Endothelial cell of umbilical vein (primary cell): Measurements from ENCODE around the gene IKZF4. TPM values are rescaled to one million over a fixed set of nuclear protein-coding genes. Genes with fewer than 3 reads are reported as not detected.
A peak's percentile ranks its signal among the peaks of the same experiment; 100 is the strongest.

Experiments used
- BruUV-seq: library from RNA; stranded (reverse); fragments of 400-500 nt; replicated peaks from 2 replicates; lab custom pipeline; 2021; lab: Mats Ljungman, UMichigan
- CTCF ChIA-PET: fragments of 300-600, 350-600 bp; sonication (Branson Sonifier 250); formaldehyde crosslinking; loops from one replicate; lab custom pipeline; 2021; ENCODE audit warnings: antibody characterized with exemption, inconsistent platforms; lab: Charles Lee
- POLR2A ChIA-PET: fragments of 300-600, 350-600 bp; sonication (Branson Sonifier 250); formaldehyde crosslinking; loops from one replicate; lab custom pipeline; 2021; ENCODE audit warnings: antibody characterized with exemption, inconsistent platforms; lab: Charles Lee
- DNase-seq: peaks from one replicate; pipeline ENCODE4 v3.0.0-alpha.2; 2011; ENCODE audit warnings: low read depth, low spot score
- FAIRE-seq: peaks from 2 replicates; lab custom pipeline; 2011; peaks lifted over from hg19 to GRCh38; lab: Jason Lieb, UNC
- H2AFZ ChIP-seq: 2 replicates; pipeline ENCODE4 v1.6.0; 2012; ENCODE audit warnings: low read depth, low read length, control low read depth, inconsistent platforms
- H3K27ac ChIP-seq: 2 replicates; pipeline ENCODE4 v1.5.1; 2011; ENCODE audit warnings: low read depth, mild to moderate bottlenecking, control low read depth, low read length, moderate library complexity; ENCODE audit not compliant: insufficient read depth
- H3K27me3 ChIP-seq, 2 experiments: 2 replicates each; pipeline versions ENCODE4 v1.6.0 to v1.6.1; 2011; ENCODE audit warnings: low read length in 2 of 2, mixed read lengths in 1 of 2; ENCODE audit not compliant: control insufficient read depth in 2 of 2, insufficient read depth in 2 of 2
- H3K36me3 ChIP-seq, 2 experiments: 2 replicates in 1 of 2; 3 replicates in 1 of 2; pipeline ENCODE4 v1.5.1; 2011; ENCODE audit warnings: low read length in 2 of 2, mild to moderate bottlenecking in 1 of 2, moderate library complexity in 1 of 2; ENCODE audit not compliant: control insufficient read depth in 2 of 2, insufficient read depth in 2 of 2; ENCODE audit errors: extremely low read depth in 1 of 2
- H3K4me1 ChIP-seq: 3 replicates; pipeline ENCODE4 v1.5.1; 2011; ENCODE audit warnings: mild to moderate bottlenecking, low read length; ENCODE audit not compliant: control insufficient read depth, insufficient read depth; ENCODE audit errors: extremely low read depth
- H3K4me2 ChIP-seq: 2 replicates; pipeline ENCODE4 v1.6.1; 2011; ENCODE audit warnings: low read length, control low read depth, mixed read lengths; ENCODE audit not compliant: insufficient read depth
- H3K4me3 ChIP-seq, 3 experiments: fragments of 200-600 bp in 1 of 3; sonication (generic), shearing (Covaris generic) in 1 of 3; replicated peaks in 1 of 3; 2 replicates each; pipeline ENCODE4 v1.5.1; 2011 to 2016; ENCODE audit warnings: control low read depth in 3 of 3, low read length in 3 of 3, mild to moderate bottlenecking in 2 of 3, inconsistent platforms in 1 of 3, low read depth in 1 of 3, moderate library complexity in 1 of 3; ENCODE audit not compliant: insufficient read depth in 1 of 3
- H3K79me2 ChIP-seq: 2 replicates; pipeline ENCODE4 v1.6.0; 2012; ENCODE audit warnings: low read length, inconsistent platforms; ENCODE audit not compliant: control insufficient read depth, insufficient read depth
- H3K9ac ChIP-seq: replicated peaks from 2 replicates; pipeline ENCODE3; 2011; ENCODE audit warnings: low read length, control low read depth; ENCODE audit not compliant: insufficient read depth; ENCODE audit errors: extremely low read depth
- H3K9me1 ChIP-seq: replicated peaks from 3 replicates; pipeline ENCODE4 v1.6.0; 2011; ENCODE audit warnings: mild to moderate bottlenecking, low read length; ENCODE audit not compliant: control insufficient read depth, insufficient read depth; ENCODE audit errors: extremely low read depth
- H3K9me3 ChIP-seq: replicated peaks from 2 replicates; pipeline ENCODE4 v1.5.1; 2012; ENCODE audit warnings: low read length, inconsistent platforms; ENCODE audit not compliant: control insufficient read depth, insufficient read depth
- H4K20me1 ChIP-seq: replicated peaks from 2 replicates; pipeline ENCODE3; 2011; ENCODE audit warnings: mild to moderate bottlenecking, low read length; ENCODE audit not compliant: control insufficient read depth, insufficient read depth; ENCODE audit errors: extremely low read depth
- CTCF ChIP-seq, 2 donors: IDR thresholded peaks; 1 replicate in 1 of 2; 2 replicates in 1 of 2; pipeline ENCODE4 v1.5.1; 2011; ENCODE audit warnings: low read length in 2 of 2, mild to moderate bottlenecking in 2 of 2, moderate library complexity in 2 of 2, control low read depth in 1 of 2, inconsistent platforms in 1 of 2, low read depth in 1 of 2; ENCODE audit not compliant: insufficient read depth in 1 of 2; ENCODE audit errors: extremely low read depth in 1 of 2
- EZH2 ChIP-seq: IDR thresholded peaks from 2 replicates; pipeline ENCODE4 v1.6.1; 2012; ENCODE audit warnings: borderline replicate concordance, low read depth, mild to moderate bottlenecking, moderate library complexity, low read length, inconsistent platforms; ENCODE audit not compliant: severe bottlenecking
- FOS ChIP-seq: IDR thresholded peaks from 2 replicates; pipeline ENCODE4 v1.6.1; 2011; ENCODE audit warnings: mild to moderate bottlenecking, low read length, moderate library complexity, borderline replicate concordance; ENCODE audit not compliant: insufficient read depth
- GATA2 ChIP-seq: IDR thresholded peaks from 2 replicates; pipeline ENCODE4 v1.7.0; 2011; ENCODE audit warnings: low read depth, mild to moderate bottlenecking, moderate library complexity, mixed read lengths, low read length; ENCODE audit not compliant: insufficient read length, insufficient read depth
- JUN ChIP-seq: IDR thresholded peaks from 2 replicates; pipeline ENCODE4 v1.6.1; 2011; ENCODE audit warnings: borderline replicate concordance, low read depth; ENCODE audit not compliant: insufficient read length, insufficient read depth
- MYC ChIP-seq: IDR thresholded peaks from one replicate; pipeline ENCODE4 v1.6.1; 2011; ENCODE audit warnings: mild to moderate bottlenecking, low read depth, low read length
- POLR2A ChIP-seq: IDR thresholded peaks from 2 replicates; pipeline ENCODE4 v1.6.1; 2012; ENCODE audit warnings: low read depth, mild to moderate bottlenecking, control low read depth, low read length
- POLR2AphosphoS5 ChIP-seq: IDR thresholded peaks from 2 replicates; pipeline ENCODE4 v1.6.1; 2012; ENCODE audit warnings: low read depth, mild to moderate bottlenecking, control low read depth, low read length, moderate library complexity; ENCODE audit not compliant: insufficient read depth
- dilution Hi-C: fragments of 300-500 bp; cut with MboI; formaldehyde crosslinking; loops from one replicate; pipeline ENCODE4 v1.15.0; 2019; ENCODE audit warnings: low sequenced_read_pairs; ENCODE audit not compliant: extremely low pct_ligation_motif_present
- intact Hi-C: fragments of 100-400 bp; cut with micrococcal nuclease; formaldehyde crosslinking; loops from one replicate; pipeline ENCODE4 v1.10.0; 2022
- polyA plus RNA-seq, 4 experiments: library from polyadenylated mRNA; depleted of rRNA in 3 of 4; stranded (reverse) in 3 of 4; unstranded in 1 of 4; fragments of >200 nt; gene quantifications; 2 replicates each; pipeline versions ENCODE4 v1.2.1 to v1.2.3, GENCODE V29; 2011 to 2012; ENCODE audit warnings: missing spikeins in 1 of 4
- total RNA-seq: library from RNA; stranded (reverse); gene quantifications from 2 replicates; pipeline ENCODE4 v1.2.3, GENCODE V29; 2021
- TF ChIP-seq, protein P1 (sequence below): IDR thresholded peaks from 2 replicates; pipeline ENCODE4 v1.6.1; 2011; ENCODE audit not compliant: insufficient read depth, insufficient read length

IKZF4 gene
- total and polyA plus RNA-seq, 2 donors (not counting 3 experiments of a cell fraction or from before 2014, with no cell fraction given): 3.4 to 5.4 TPM

DNA sequence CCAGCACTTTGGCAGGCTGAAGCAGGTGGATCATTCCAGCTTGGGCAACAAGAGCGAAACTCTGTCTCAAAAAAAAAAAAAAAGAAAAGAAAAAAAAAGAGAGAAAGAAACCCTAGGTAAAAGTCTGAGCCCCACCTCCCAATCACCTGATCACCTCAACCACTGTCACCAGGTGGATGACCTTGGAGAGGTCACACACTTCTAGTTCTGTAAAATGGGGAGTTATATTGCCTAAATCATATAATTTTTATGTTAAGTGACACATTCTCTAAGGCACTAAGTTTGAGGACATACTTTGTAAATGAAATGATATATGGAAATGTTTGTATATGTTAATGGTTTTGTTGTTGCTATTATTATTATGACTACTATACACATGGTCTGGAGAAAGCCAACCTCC lies 57.6 kb downstream of the IKZF4 start:
- H3K4me2 ChIP-seq: peak overlapping the region; percentile 85
- no peaks in the 10 kb centered on the region for H3K79me2 ChIP-seq
- H3K9me1 ChIP-seq: no peaks in the 10 kb centered on the region
- H3K9ac ChIP-seq: no peak overlapping the region
- no peaks in the 10 kb centered on the region for H3K9me3 ChIP-seq
- BruUV-seq: no TSS peak
- peaks cover 2 to 4% of the 10 kb centered on the region in 2 experiments for H3K27me3 ChIP-seq
- DNase-seq (no peak), FAIRE-seq (no peak)
- intact Hi-C loops (no loop called here), dilution Hi-C loops (no loop called here)
- H3K4me3 ChIP-seq: no peak overlapping the region
- POLR2A ChIA-PET: no interaction called here
- TF ChIP-seq FOS (no peak), CTCF (IDR thresholded peaks at IDR 0.05; ENCODE audit: extremely low read depth in 1 of 2, insufficient read depth in 1 of 2, low read depth in 1 of 2, low read length in 2 of 2) (no peak), POLR2AphosphoS5 (no peak), GATA2 (no peak), POLR2A (no peak), JUN (no peak), EZH2 (no peak), MYC (no peak)
- TF ChIP-seq, protein P1, sequence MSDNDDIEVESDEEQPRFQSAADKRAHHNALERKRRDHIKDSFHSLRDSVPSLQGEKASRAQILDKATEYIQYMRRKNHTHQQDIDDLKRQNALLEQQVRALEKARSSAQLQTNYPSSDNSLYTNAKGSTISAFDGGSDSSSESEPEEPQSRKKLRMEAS: no peak
- H3K36me3 ChIP-seq: no peaks in the 10 kb centered on the region
- H4K20me1 ChIP-seq: no peaks in the 10 kb centered on the region
- peaks cover 8% of the 10 kb centered on the region for H3K4me1 ChIP-seq
- H2AFZ ChIP-seq: peak overlapping the region; percentile 91
- no peak overlapping the region for H3K27ac ChIP-seq
- CTCF ChIA-PET: interaction anchor here (0.6 to 5.0 kb wide), 7 partner anchors 8 to 144 kb away, joined by 3 to 59 read pairs (median 4); partner anchors contain the start of genes PA2G4 and RNF41
